Keratinocyte (primary cell): ENCODE measurements around the gene NT5C. TPM values are rescaled to one million over a fixed set of nuclear protein-coding genes. Genes with fewer than 3 reads are reported as not detected.
A peak's percentile ranks its signal among the peaks of the same experiment; 100 is the strongest.

Experiments used
- DNase-seq: peaks from one replicate; pipeline ENCODE4 v3.0.0-alpha.2; 2011; ENCODE audit warnings: low read depth, missing footprints, low spot score
- FAIRE-seq: peaks from 2 replicates; lab custom pipeline; 2011; peaks lifted over from hg19 to GRCh38; lab: Jason Lieb, UNC
- H2AFZ ChIP-seq: 2 replicates; pipeline ENCODE4 v1.6.0; 2012; ENCODE audit warnings: low read length, control low read depth, inconsistent platforms; ENCODE audit not compliant: control insufficient read depth
- H3K27ac ChIP-seq: 2 replicates; pipeline ENCODE4 v1.5.1; 2011; ENCODE audit warnings: low read length; ENCODE audit not compliant: control insufficient read depth, insufficient read depth
- H3K27me3 ChIP-seq: 3 replicates; pipeline ENCODE4 v1.6.0; 2011; ENCODE audit warnings: low read length; ENCODE audit not compliant: control insufficient read depth, insufficient read depth; ENCODE audit errors: extremely low read depth
- H3K36me3 ChIP-seq, 2 experiments: 2 replicates in 1 of 2; 3 replicates in 1 of 2; pipeline ENCODE4 v1.5.1; 2011; ENCODE audit warnings: low read length in 2 of 2, mild to moderate bottlenecking in 1 of 2; ENCODE audit not compliant: control insufficient read depth in 2 of 2, insufficient read depth in 2 of 2; ENCODE audit errors: extremely low read depth in 1 of 2
- H3K4me1 ChIP-seq: 3 replicates; pipeline ENCODE4 v1.5.1; 2011; ENCODE audit warnings: low read length; ENCODE audit not compliant: control insufficient read depth, insufficient read depth; ENCODE audit errors: extremely low read depth
- H3K4me2 ChIP-seq: 3 replicates; pipeline ENCODE4 v1.6.0; 2011; ENCODE audit warnings: low read depth, low read length; ENCODE audit not compliant: control insufficient read depth, insufficient read depth; ENCODE audit errors: extremely low read depth
- H3K4me3 ChIP-seq, 3 experiments: fragments of 200-600 bp in 1 of 3; sonication (generic) in 1 of 3; 2 replicates in 2 of 3; 3 replicates in 1 of 3; pipeline ENCODE4 v1.5.1; 2011 to 2016; ENCODE audit warnings: low read length in 3 of 3, mild to moderate bottlenecking in 3 of 3, control low read depth in 2 of 3, inconsistent platforms in 1 of 3, low read depth in 1 of 3, mixed read lengths in 1 of 3, mixed run types in 1 of 3, moderate library complexity in 1 of 3; ENCODE audit not compliant: control insufficient read depth in 2 of 3, insufficient read depth in 2 of 3; ENCODE audit errors: extremely low read depth in 1 of 3
- H3K79me2 ChIP-seq: 2 replicates; pipeline ENCODE4 v1.6.0; 2012; ENCODE audit warnings: low read length; ENCODE audit not compliant: control insufficient read depth, insufficient read depth
- H3K9ac ChIP-seq: 3 replicates; pipeline ENCODE4 v1.6.0; 2011; ENCODE audit warnings: low read length; ENCODE audit not compliant: control insufficient read depth, insufficient read depth; ENCODE audit errors: extremely low read depth
- H3K9me1 ChIP-seq: 3 replicates; pipeline ENCODE4 v1.6.0; 2011; ENCODE audit warnings: low read length; ENCODE audit not compliant: control insufficient read depth, insufficient read depth; ENCODE audit errors: extremely low read depth
- H3K9me3 ChIP-seq: 2 replicates; pipeline ENCODE4 v1.5.1; 2012; ENCODE audit warnings: low read depth, low read length; ENCODE audit not compliant: control insufficient read depth
- H4K20me1 ChIP-seq: 3 replicates; pipeline ENCODE4 v1.6.0; 2011; ENCODE audit warnings: low read length; ENCODE audit not compliant: control insufficient read depth, insufficient read depth; ENCODE audit errors: extremely low read depth
- CTCF ChIP-seq, 3 experiments: IDR thresholded peaks in 1 of 3; conservative IDR thresholded peaks in 1 of 3; optimal IDR thresholded peaks in 1 of 3; 2 replicates in 2 of 3; 3 replicates in 1 of 3; pipeline versions ENCODE3 to v1.5.1; 2011; ENCODE audit warnings: low read length in 3 of 3, mild to moderate bottlenecking in 3 of 3, moderate library complexity in 2 of 3, control low read depth in 1 of 3, inconsistent platforms in 1 of 3; ENCODE audit not compliant: insufficient read depth in 2 of 3; ENCODE audit errors: extremely low read depth in 1 of 3
- EZH2 ChIP-seq: IDR thresholded peaks from one replicate; pipeline ENCODE4 v1.6.1; 2012; ENCODE audit warnings: inconsistent platforms, mild to moderate bottlenecking, low read length, moderate library complexity
- dilution Hi-C: fragments of 300-500 bp; cut with MboI; formaldehyde crosslinking; loops from one replicate; pipeline ENCODE4 v1.7.0; 2020; ENCODE audit warnings: low sequenced_read_pairs; ENCODE audit not compliant: extremely low pct_ligation_motif_present
- polyA plus RNA-seq, 5 experiments: library from polyadenylated mRNA; depleted of rRNA in 3 of 5; stranded (reverse) in 3 of 5; stranded (forward) in 1 of 5; unstranded in 1 of 5; fragments of >200 nt; gene quantifications; 1 replicate in 1 of 5; 2 replicates in 3 of 5; 3 replicates in 1 of 5; pipeline versions ENCODE4 v1.2.1 to v1.2.3, GENCODE V29; 2011 to 2012; ENCODE audit warnings: missing spikeins in 2 of 5, low read depth in 1 of 5, low replicate concordance in 1 of 5

The NT5C gene
- polyA plus RNA-seq, 1 donor (not counting 4 experiments of a cell fraction or from before 2014, with no cell fraction given), result 29.9 TPM

- Histone ChIP-seq H3K27ac (peak within 1 kb of the TSS; percentile 81), H3K4me1 (peaks cover 43% of the 10 kb centered on the region), H2AFZ (peak within 1 kb of the TSS; percentile 95), H3K9me3 (no peaks in the 10 kb centered on the region), H3K9ac (peak within 1 kb of the TSS; percentile 83), H3K4me2 (peak within 1 kb of the TSS; percentile 95), H3K27me3 (no peaks in the 10 kb centered on the region), H3K4me3 (peak within 1 kb of the TSS; percentile 55 to 71 (median 59)), H4K20me1 (no peaks in the 10 kb centered on the region), H3K79me2 (no peaks in the 10 kb centered on the region), H3K36me3 (no peaks in the 10 kb centered on the region), H3K9me1 (no peaks in the 10 kb centered on the region)
- DNase-seq, result peak; percentile 41
- no peak for FAIRE-seq
- dilution Hi-C loops, result no loop called here
- TF ChIP-seq EZH2, result no peak
- no peak for TF ChIP-seq CTCF (optimal IDR thresholded peaks at IDR 0.05 in 1 of 3, IDR thresholded peaks at IDR 0.05 in 1 of 3, conservative IDR thresholded peaks at IDR 0.05 in 1 of 3; ENCODE audit: extremely low read depth in 1 of 3, insufficient read depth in 2 of 3, low read length in 3 of 3)
These were observed 43.7 kb downstream of the NT5C start, which contains the start of gene SLC16A5 for GRCh38 chr17:75087558-75088453. SLC16A5 (plus strand) TSS chr17:75087954; CDS start chr17:75093637, 5,683 bp downstream.

GRCh38 chr17:75087182-75087557, 44.4 kb downstream of the NT5C start:
- no peaks in the 10 kb centered on the region for H3K79me2 ChIP-seq
- no peaks in the 10 kb centered on the region for H3K27me3 ChIP-seq
- peaks cover 38% of the 10 kb centered on the region for H3K4me1 ChIP-seq
- no peak for DNase-seq
- FAIRE-seq, result no peak
- H3K9ac ChIP-seq, result peak overlapping the region; percentile 83
- H3K36me3 ChIP-seq, result no peaks in the 10 kb centered on the region
- H3K27ac ChIP-seq, result peak overlapping the region; percentile 81
- no peaks in the 10 kb centered on the region for H3K9me3 ChIP-seq
- H2AFZ ChIP-seq, result peak overlapping the region; percentile 95
- no peaks in the 10 kb centered on the region for H3K9me1 ChIP-seq
- H3K4me3 ChIP-seq, result peak overlapping the region; percentile 55 to 71 (median 59)
- no peaks in the 10 kb centered on the region for H4K20me1 ChIP-seq
- peak overlapping the region; percentile 95 for H3K4me2 ChIP-seq
- TF ChIP-seq CTCF (optimal IDR thresholded peaks at IDR 0.05 in 1 of 3, IDR thresholded peaks at IDR 0.05 in 1 of 3, conservative IDR thresholded peaks at IDR 0.05 in 1 of 3; ENCODE audit: extremely low read depth in 1 of 3, insufficient read depth in 2 of 3, low read length in 3 of 3) (no peak), EZH2 (no peak)
- dilution Hi-C loops, result no loop called here
